Measurements from ENCODE around the gene BBX.
"Not testable (repeated sequence)": the region's sequence is repeated elsewhere in the genome, so short reads cannot be mapped to it uniquely, and the experiment has no call there.

BBX gene

DNA sequence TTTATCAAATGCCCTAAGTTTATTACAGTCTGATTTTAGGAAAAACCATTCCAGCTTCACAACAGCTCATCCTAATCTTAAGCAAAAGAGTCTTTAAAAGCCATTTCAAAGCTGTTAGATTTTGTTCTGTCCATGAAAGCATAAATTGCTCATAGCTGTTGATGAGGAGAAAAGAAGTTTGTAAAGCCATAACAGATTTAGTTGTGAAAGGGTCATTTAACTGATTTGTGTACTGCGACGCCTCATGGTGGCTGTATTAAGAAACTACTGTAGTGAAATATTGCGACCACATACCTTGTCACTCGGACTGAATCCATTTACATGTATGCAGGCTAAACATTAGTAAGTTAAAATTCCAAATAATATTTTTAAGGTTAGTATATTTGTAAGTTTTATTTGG lies 20.9 kb downstream of the BBX start:
- peak in 1 of 2 experiments; percentile 10 for DNase-seq

DNA sequence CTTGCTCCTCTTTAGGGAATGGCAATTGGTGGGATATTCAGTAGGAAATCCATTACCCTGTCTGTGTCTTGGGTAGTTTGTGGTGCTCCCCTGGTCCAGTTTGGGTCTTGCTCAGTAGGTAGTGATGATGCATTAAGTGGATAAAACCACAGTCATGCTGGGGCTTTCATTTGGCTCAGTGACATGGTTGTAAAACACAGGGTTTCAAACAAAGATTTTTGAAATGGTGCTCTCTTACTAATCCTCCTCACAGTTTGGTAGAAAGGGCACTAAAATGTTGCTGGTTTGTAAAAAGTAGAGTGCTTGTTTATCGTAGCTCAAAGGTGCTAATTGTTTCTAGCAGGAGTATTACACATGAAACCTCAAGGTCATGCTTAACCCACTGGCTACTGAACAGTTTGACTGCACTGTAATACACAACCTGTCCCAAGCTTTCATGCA lies 22.9 kb downstream of the BBX start:
- DNase-seq = no peak

DNA sequence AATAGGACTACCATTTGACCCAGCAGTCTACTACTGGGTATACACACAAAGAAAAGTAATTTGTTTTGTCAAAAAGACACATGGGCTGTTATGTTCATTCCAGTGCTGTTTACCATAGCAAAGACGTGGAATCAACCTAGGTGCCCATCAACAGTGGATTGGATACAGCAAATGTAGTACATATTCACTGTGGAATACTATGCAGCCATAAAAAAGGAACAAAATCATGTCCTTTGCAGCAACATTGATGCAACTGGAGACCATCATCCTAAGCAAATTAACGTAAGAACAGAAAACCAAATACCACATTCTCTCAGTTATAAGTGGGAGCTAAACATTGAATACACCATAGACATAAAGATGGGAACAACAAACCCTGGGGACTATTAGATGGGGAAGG lies 25.8 kb downstream of the BBX start:
- no peak for DNase-seq

DNA sequence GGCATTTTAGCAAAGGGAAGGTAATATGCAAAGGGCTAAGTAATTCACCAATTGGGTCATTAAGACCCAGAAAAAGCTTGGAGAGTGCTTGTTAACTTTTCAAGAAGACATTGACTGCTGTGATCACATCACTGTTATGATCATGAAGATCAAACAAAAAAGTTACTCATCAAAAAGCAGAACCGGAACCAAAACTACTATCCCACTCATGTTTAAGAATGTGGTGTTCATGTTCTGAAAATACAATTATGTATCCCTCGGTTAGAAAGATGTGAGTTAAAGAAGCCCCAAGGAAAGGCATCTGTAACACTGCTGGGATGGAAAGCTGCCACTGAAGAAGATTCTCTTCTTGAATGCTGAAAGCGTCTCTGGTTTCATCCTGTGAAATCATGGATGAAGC lies 32.6 kb downstream of the BBX start:
- DNase-seq = no peak

DNA sequence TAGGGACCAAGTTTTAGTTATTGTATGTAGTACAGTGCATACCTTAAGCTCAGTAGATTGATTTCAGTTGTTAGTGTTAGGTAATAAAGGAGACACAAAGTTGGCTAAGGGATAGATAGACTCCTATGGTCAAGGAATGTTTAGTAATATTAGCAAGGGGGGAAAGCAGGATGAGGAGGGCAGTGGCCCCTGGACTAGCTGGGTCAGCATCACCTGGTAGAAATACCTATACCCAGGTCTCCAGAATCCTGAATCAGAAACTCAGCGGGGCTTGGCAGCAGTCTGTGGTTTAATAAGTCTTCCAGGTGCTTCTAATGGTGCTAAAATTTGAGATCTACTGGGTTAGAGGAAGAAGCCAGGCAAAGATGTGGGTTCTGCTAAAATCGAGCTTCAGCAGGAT lies 35.0 kb downstream of the BBX start:
- no peak for DNase-seq

DNA sequence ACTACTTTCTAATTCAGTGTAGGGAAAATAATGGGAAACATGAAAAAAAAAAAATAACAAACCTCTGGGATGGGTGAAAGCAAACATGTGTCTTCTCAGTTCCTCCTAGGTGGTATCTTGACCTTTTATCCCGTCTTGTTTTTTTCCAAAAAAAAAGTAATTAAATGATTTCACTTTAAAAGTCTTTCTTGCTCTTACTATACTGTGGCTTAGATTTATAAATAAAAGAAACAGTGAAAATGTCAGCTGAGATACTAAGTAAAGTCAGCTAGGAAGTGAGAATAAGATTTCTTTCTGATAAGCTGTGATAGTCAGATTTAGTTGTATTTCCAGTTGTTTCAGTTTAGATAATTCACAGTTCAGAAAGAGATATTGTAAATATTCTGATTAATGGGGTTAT lies 37.4 kb downstream of the BBX start:
- DNase-seq = no peak

DNA sequence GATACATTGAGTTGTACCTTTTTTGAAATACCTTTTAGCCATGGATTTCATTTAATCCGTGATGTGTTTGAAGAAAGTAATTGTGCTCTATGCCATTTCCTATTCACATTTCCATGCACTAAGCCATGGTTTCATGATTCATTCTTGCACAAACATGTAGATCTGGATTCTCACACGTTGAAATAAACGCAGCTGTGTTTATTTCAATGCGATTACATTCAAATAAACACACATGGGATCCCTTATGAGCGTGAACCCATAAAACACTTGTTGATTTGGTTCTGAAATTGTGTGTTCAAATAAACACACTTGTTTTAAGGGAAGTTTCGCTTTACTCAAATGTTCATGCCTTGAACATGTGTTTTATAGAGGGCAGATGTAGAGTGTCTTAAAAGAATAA lies 39.2 kb downstream of the BBX start:
- DNase-seq = no peak

DNA sequence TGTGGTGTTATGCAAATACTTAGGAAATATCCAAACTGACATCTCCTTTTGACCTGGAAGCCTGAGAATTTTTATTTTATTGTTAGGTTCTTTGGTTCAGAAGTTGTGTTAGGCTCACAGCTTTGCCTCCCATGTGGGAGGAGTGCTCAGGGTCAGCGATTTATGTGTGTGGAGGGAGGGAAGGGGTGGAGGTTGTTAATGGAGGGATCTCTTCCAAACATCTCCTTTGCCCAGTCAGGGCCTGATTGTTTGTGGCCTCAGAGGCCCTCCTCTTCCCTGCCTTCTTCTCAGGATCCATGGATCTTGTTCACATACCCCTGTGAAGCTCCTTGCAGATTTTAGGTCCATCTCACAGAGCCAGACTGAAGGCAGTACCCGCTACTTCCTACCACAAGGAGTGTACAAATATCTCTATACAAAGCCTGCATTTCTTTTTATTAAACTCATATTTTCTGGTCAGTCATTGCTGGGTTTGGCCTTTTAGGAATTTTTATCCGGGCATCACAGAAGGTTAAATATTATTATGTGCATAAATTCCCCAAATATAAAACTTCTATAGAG lies 40.3 kb downstream of the BBX start:
- no peak for DNase-seq

DNA sequence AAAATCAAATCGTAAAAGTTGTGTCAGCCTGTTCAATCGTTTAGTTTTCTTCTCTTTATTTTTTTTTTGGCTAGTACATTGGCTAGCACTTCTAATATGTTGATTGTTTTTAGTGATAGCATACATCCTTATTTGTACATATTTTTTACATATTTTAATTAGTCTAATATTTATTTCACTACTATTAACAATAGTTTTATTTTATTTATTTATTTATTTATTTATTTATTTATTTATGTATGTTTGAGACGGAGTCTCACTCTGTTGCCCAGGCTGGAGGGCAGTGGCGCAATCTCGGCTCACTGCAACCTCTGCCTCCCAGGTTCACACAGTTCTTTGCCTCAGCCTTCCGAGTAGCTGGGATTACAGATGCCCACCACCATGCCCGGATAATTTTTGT lies 42.5 kb downstream of the BBX start:
- DNase-seq = not testable (repeated sequence)

DNA sequence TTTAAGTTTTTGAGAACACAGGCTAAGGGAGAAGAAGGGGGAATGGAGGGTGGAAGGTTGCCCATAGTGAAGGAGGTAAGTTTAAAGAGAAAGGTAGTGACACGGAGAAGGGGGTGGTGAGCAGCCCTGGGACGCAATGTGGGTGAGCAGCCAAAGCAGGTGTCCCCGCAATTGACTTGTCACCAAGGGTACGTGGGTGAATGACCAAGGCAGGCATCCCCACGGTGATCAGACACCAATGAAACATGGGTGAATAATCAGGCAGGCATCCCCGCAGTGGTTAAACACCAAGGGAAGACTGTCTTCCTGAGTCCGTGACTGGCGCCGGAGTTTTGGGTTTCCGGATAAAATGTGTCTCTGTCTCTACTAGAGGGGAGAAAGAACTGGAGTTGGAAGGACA lies 48.3 kb downstream of the BBX start:
- not testable (repeated sequence) for DNase-seq

DNA sequence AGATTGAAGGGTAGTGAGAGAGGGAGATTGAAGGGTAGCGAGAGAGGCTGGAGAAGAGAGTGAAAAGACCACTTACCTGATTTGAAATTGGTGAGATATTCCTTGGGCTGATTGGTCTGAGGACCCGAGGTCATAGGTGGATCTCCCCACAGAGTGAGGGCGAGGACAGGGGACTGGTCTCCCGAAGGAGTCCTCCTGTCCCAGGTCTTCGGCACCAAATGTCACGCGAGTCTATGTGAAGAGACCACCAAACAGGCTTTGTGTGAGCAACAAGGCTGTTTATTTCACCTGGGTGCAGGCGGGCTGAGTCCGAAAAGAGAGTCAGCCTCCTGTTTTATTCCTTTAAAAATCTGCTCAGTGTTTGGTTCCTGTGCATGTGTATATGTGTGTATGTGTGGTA lies 48.7 kb downstream of the BBX start:
- not testable (repeated sequence) for DNase-seq

DNA sequence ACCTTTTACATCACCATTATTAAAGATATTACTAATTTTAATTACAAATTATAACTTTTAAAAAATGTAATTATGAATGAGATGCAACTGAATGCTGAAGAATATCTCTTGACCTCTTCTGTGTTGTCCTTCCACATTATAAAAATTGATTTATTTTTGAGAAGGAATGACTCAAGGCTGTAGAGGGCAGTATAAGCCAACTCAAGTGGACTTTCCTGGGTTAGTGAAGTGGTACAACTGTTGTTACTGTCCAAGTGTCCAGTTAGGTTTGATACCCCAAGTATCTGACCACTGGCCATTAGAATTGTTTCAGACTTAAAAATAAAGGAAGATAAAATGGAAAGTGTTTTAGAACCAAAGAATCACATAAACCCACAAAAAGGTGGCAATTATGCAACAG lies 51.9 kb downstream of the BBX start:
- DNase-seq = peak in 1 of 2 experiments; percentile 35

DNA sequence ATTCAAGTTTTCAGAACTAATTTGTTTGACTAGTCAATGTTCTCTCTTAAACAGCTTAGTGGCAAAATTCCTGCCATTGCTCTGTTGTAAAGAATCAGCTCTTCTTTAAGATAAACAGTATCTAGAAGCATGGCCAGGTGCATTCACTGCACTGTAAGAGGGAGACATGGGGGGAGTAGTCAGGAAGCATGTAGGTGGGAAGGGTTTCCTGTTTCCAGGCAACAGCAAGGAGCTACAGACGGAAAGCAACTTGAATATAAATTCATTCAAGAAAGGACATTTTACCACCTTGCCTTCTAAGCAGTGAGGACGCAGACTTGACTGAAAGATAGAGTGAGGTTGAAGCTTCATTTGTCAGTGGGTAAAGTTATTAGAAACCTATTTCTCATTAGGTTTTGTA lies 55.3 kb downstream of the BBX start:
- DNase-seq = no peak

DNA sequence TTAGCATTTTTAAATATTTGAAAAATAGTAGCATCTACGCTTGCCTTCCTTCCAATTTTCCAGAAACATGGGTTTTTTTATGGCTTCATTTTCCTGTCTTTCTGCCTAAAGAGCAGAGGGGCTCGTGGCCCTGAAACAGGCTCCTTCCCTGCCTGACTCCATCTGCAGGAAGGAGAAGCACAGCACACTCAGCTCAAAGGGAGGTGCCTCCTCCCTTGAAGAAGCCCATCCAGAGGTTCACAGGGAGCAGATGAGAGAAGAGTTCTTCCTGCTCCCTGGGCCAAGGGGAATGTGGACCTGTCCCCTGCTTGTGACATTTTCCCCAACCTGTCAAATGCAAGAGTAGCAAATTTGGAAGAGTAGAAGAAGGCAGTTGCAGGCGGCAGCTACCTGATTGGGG lies 55.8 kb downstream of the BBX start:
- no peak for DNase-seq

DNA sequence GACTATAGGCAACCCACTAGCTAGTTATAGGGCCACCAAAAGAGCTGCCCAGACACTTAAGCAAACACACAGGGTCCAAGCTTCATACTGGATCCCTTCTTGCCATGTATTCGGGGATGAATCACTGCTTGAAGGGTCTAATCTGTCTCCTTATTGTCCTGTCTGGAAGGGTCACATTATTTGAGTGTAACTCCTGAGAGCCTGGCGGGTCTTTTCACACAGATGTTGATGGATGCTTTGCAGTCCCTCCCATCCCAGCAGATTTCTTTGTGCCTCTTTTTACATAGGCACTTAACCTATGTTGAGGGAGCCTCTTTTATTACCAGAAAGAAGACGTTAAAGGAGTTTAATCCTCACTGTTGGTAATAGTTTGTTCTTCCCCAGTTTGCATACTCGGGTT lies 56.6 kb downstream of the BBX start:
- DNase-seq = no peak

DNA sequence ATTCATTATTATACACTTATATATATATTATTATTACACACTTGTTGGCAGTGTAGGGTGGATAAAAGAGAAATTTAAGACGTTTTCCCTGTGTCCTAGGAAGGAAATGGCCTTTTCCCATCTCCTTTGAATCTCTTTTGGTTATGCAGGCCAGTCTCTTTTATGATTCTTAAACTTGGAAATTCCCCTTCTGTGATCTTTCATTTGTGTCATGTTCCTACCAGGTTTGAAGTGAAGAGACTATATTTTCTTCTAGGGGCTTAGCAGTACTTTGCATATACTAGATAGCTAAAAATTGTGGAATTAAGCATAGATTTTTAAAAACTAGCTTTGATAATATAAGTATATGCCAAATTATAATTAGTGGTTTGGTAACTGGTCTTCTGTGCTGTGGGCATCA lies 58.5 kb downstream of the BBX start:
- DNase-seq = no peak

DNA sequence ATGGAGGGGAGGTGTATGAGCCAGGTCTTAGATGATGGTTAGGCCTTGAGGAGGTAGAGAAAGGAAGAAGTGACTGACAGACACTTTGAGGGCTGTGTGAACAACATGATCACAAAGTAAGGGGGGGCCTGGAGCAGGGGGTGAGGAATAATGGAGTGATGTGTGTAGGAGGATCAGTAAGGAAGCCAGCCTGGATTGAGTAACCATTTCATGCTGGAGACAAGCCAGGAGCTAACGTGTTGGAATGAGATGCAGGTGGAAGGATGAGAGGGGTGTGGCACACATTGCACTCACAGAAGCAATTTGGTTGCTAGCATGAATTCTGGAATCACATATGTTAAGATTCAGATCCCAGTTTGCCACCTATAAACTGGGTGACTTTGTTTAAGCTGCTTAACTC lies 65.5 kb downstream of the BBX start:
- DNase-seq = no peak

DNA sequence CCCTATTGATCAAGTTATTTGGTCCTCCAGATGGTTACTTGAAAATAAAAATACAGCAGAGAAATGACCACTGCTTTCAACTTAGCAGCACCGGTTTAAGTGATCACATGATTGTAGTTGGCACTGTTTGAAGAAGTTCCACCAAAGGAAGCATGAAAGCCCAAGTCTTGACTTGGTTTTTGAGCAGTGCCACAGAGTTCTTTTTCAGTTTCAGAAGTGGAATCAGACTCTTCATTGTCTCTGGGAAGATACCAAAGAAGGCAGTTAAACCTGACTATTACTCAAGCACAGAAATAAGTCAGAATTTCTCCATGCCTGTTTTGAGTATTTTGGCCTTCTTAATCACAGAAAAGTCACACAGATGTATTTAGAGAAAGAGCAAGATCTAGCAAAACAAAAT lies 66.7 kb downstream of the BBX start:
- no peak for DNase-seq

DNA sequence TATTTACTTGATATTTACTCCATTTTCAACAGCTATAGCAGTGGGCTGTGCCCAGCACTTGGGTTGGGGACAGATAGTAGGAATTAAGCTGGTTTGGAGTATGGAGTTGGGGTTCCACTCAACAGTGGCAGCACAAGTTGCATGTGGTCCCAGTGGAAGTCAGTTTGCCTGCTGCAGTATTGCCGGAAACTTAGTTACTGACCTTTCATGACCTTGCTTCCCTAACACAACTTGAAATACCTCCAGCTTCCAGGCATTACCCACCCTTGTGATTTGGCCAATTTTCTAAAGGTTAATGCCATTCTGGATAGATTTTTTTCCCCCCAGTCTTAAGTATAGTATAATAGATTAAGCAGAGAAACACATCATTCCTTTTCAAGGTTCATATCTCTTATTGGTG lies 68.0 kb downstream of the BBX start:
- no peak for DNase-seq

DNA sequence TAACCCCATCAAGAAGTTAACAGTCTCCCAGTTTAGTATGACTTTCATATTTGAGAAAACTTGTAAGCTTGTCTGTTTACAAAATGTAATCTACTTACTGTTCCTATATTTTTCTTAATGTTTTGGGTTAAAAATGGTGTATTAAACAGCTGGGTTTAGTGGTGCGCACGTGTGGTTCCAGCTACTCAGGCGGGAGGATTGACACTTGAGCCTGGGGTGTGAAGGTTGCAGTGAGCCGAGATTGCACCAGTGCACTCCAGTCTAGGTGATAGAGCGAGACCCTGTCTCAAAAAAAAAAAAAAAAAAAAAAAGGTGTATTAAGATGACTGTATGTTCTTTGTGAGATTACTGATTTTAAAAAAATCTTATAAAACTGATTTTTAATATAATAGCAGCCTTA lies 69.3 kb downstream of the BBX start:
- DNase-seq = no peak

DNA sequence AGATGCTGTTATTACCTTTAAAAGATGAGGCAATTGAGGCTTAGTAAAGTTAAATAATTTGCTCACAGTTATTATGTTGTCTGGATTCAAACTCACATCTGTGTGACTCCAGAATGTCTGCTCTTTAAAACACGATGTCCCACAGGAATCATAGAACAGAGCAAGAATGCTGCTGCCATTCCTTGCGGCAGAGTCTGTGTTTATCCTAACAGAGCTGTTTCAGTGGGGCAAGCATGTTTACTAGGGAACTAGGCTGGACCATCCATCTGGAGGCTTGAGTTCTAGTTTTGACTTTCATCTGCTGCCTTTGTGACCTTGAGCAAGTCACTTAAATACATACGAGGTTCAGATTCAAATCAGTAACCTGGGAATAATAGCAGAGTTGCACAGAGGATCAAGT lies 72.1 kb downstream of the BBX start:
- no peak for DNase-seq

DNA sequence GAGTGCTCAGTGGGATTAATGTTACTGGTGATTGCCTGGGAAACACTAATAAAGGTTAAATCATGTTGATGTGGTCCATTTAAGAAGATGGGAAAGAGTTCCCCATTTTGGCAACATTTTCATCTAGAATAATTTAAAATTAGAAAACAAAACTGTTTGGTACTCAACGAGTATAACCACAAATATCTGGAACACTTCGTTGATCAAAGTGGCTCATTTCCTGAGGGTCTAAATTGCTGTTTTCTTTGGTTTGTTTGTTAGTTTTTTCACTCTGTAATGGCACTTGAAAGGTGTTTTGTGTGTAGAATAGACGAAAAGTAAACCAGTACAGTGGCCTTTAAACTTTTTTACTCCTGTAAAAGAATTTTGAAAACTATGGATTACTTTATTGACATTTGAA lies 73.9 kb downstream of the BBX start:
- no peak for DNase-seq

DNA sequence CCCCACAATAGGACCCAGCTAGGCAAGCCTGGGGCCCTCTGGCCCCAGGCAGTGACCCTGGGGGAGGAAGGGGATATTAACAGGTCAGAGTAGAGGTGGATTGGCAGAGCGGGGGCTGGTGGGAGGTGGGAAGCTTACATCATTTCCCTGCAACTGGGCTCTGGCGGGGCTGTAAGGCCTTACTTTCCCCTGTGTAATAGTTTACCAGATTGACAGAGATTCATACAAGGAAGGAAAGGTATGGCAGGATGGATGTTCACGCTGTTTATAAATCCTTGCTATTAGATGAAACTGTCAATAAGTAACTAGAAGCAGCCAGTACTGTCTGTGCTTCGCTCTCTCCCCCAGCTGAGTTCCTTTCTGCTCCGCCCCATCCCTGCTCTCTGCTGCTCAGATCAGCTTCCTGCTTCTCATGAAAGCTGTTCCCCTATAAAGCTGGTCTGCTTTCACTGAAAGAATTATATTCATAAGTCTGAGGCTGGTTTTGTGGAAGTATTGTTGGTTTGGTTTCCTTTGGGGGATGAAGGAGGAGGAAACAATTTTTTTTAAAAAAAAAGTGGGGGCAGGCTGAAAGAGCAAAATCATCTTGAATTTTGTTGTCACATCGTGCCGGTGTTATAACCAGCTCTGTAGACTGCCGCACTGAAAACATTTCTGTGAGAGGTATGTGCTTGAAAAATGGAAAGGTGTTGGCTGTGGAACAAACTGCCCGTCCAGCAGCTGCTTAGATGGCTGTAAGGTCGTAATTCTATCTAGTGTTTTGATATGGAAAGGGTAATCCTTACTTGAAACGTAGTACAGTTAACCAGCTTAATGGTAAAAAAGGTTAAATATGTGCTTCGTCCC lies 76.4 kb downstream of the BBX start:
- DNase-seq = no peak

DNA sequence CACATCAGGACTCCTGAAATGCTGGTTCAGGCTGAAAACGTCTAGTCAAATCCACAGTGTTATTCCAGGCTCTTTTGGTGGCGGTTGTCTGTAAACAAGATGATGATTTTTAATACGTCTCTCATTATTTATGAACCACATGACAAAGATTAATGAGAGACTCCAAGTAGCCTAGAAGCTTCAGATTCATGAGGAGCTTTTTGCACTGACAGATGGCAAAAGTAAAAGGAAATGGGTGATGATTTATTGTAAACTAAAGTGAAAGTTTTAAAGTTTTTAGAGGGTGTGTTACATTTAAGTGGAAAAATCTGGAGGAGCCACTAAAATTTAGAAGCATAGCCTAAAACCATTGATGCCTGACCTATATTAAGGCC lies 77.0 kb downstream of the BBX start:
- DNase-seq = no peak

DNA sequence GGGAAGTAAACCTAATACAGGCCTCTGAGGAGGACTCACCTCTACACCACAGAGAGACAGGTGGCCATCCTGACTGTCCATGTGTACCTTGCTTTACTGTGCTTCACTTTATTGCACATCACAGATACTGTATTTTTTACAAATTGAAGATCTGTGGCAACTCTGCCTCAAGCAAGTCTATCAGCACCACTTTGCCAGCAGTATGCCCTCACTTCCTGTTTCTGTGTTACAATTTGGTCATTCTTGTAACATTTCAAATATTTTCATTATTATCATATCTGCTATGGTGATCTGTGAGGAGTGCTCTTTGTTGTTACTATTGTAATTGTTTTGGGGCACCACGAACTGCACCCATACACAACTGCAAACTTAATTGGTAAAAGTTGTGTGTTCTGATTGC lies 78.0 kb downstream of the BBX start:
- DNase-seq = no peak

All from SW 1271 (cell line).